GM23338 (cell line): ENCODE data around the gene LYVE1. TPM values are rescaled to one million over a fixed set of nuclear protein-coding genes. Genes with fewer than 3 reads are reported as not detected.

Experiments used
- ATAC-seq: fragments of 200-7000 bp; cut with Tn5 transposase; 3 replicates; pipeline ENCODE4 v1.9.1; 2020
- DNase-seq: peaks from one replicate; pipeline ENCODE4 v3.0.0-alpha.2; 2015; ENCODE audit warnings: low spot score
- H2AFZ ChIP-seq: fragments of 200-600 bp; sonication (generic); 2 replicates; pipeline ENCODE4 v1.8.0; 2016; ENCODE audit warnings: antibody characterized with exemption, mild to moderate bottlenecking, moderate library complexity
- H3F3A ChIP-seq: fragments of 200-600 bp; sonication (generic); replicated peaks from 2 replicates; pipeline ENCODE4 v1.8.0; 2017; ENCODE audit warnings: antibody characterized with exemption, mixed run types, low read depth
- H3K27ac ChIP-seq: fragments of 200-600 bp; sonication (generic); 2 replicates; pipeline ENCODE4 v1.6.1; 2016; ENCODE audit warnings: low read depth
- H3K27me3 ChIP-seq: fragments of 200-600 bp; sonication (generic); 2 replicates; pipeline ENCODE4 v1.8.0; 2016; ENCODE audit warnings: mild to moderate bottlenecking, mixed run types, moderate library complexity; ENCODE audit not compliant: insufficient read depth
- H3K36me3 ChIP-seq: fragments of 200-600 bp; sonication (generic); 2 replicates; pipeline ENCODE4 v1.8.0; 2016; ENCODE audit warnings: mild to moderate bottlenecking; ENCODE audit not compliant: insufficient read depth
- H3K4me1 ChIP-seq: fragments of 200-600 bp; sonication (generic); 2 replicates; pipeline ENCODE4 v1.8.0; 2016; ENCODE audit warnings: mild to moderate bottlenecking, moderate library complexity; ENCODE audit not compliant: insufficient read depth
- H3K4me2 ChIP-seq: fragments of 200-600 bp; sonication (generic); 2 replicates; pipeline ENCODE4 v1.7.1; 2017; ENCODE audit warnings: mixed run types
- H3K4me3 ChIP-seq: fragments of 200-600 bp; sonication (generic); 2 replicates; pipeline ENCODE4 v1.6.1; 2016; ENCODE audit warnings: mixed run types
- H3K79me2 ChIP-seq: fragments of 200-600 bp; sonication (generic); replicated peaks from 2 replicates; pipeline ENCODE4 v1.8.0; 2017; ENCODE audit warnings: mild to moderate bottlenecking; ENCODE audit not compliant: insufficient read depth
- H3K9me2 ChIP-seq: fragments of 200-600 bp; sonication (generic); 2 replicates; pipeline ENCODE4 v1.8.0; 2017; ENCODE audit not compliant: insufficient read depth
- H4K20me1 ChIP-seq: fragments of 200-600 bp; sonication (generic); replicated peaks from 2 replicates; pipeline ENCODE4 v1.8.0; 2017; ENCODE audit warnings: mild to moderate bottlenecking; ENCODE audit not compliant: insufficient read depth
- H3K27ac Mint-ChIP-seq: 2 replicates; pipeline ENCODE4 v1.8.0; 2020; ENCODE audit warnings: inconsistent platforms, mild to moderate bottlenecking, moderate library complexity, mixed read lengths
- H3K27me3 Mint-ChIP-seq: 3 replicates; pipeline ENCODE4 v1.8.0; 2022; ENCODE audit warnings: low read depth, mild to moderate bottlenecking, moderate library complexity, mixed read lengths, inconsistent platforms; ENCODE audit not compliant: insufficient read depth, poor library complexity
- H3K36me3 Mint-ChIP-seq: 3 replicates; pipeline ENCODE4 v1.8.0; 2021; ENCODE audit warnings: low read depth, mild to moderate bottlenecking, inconsistent platforms, moderate library complexity, mixed read lengths
- H3K4me1 Mint-ChIP-seq: 3 replicates; pipeline ENCODE4 v1.8.0; 2020; ENCODE audit warnings: mild to moderate bottlenecking, inconsistent platforms, mixed read lengths
- H3K4me3 Mint-ChIP-seq: 3 replicates; pipeline ENCODE4 v1.8.0; 2021; ENCODE audit warnings: moderate library complexity, mild to moderate bottlenecking, inconsistent platforms, mixed read lengths
- H3K9me3 Mint-ChIP-seq: 3 replicates; pipeline ENCODE4 v1.8.0; 2020; ENCODE audit warnings: moderate library complexity, mild to moderate bottlenecking, inconsistent platforms, mixed read lengths
- EZH2 ChIP-seq: fragments of 200-600 bp; sonication (generic); IDR thresholded peaks from one replicate; pipeline ENCODE4 v1.8.0; 2017; ENCODE audit warnings: antibody characterized with exemption, mild to moderate bottlenecking, low read depth; ENCODE audit not compliant: unreplicated experiment
- EZH2phosphoT487 ChIP-seq: fragments of 200-600 bp; sonication (generic); IDR thresholded peaks from one replicate; pipeline ENCODE4 v1.8.1; 2018; ENCODE audit warnings: antibody characterized with exemption; ENCODE audit not compliant: unreplicated experiment
- JUNB ChIP-seq: IDR thresholded peaks from one replicate; pipeline ENCODE4 v1.6.1; 2016; ENCODE audit warnings: antibody characterized with exemption; ENCODE audit not compliant: unreplicated experiment
- NANOG ChIP-seq: IDR thresholded peaks from 2 replicates; pipeline ENCODE4 v1.6.1; 2016; ENCODE audit warnings: antibody characterized with exemption, borderline replicate concordance
- POLR2AphosphoS5 ChIP-seq: IDR thresholded peaks from 2 replicates; pipeline ENCODE4 v1.6.1; 2016; ENCODE audit warnings: antibody characterized with exemption, low read depth
- STAT1 ChIP-seq: IDR thresholded peaks from one replicate; pipeline ENCODE4 v1.6.1; 2016; ENCODE audit warnings: antibody characterized with exemption; ENCODE audit not compliant: unreplicated experiment
- ZNF114 ChIP-seq: fragments of 250-450 bp; sonication (Bioruptor Pico); IDR thresholded peaks from 2 replicates; pipeline ENCODE4 v1.5.0; 2020; ENCODE audit warnings: mild to moderate bottlenecking, moderate library complexity
- ZNF331 ChIP-seq: fragments of 250-450 bp; sonication (Bioruptor Pico); IDR thresholded peaks from 2 replicates; pipeline ENCODE4 v1.5.0; 2020; ENCODE audit warnings: low read depth, mild to moderate bottlenecking, moderate library complexity
- polyA plus RNA-seq: library from polyadenylated mRNA; unstranded; fragments of >200 nt; fragmentation: Nextera tagmentation; extraction: Ambion mirVana; gene quantifications from 2 replicates; pipeline ENCODE4 v1.2.1, GENCODE V29; 2016
- total RNA-seq: library from RNA; depleted of rRNA; stranded (reverse); fragments of >200 nt; shearing (Covaris generic); gene quantifications from 2 replicates; pipeline ENCODE4 v1.2.3, GENCODE V29; 2014
- TF ChIP-seq, protein P1 (sequence below), 2 experiments: fragments of 200-600 bp in 1 of 2; sonication (generic) in 1 of 2; conservative IDR thresholded peaks; 2 replicates each; pipeline versions ENCODE4 v1.5.1 to v1.6.1; 2016 to 2017; ENCODE audit warnings: antibody characterized with exemption in 2 of 2, low read depth in 2 of 2, mild to moderate bottlenecking in 2 of 2, moderate library complexity in 1 of 2
- TF ChIP-seq, protein P2 (sequence below): IDR thresholded peaks from 2 replicates; pipeline ENCODE4 v1.6.1; 2016; ENCODE audit warnings: antibody characterized with exemption
- TF ChIP-seq, protein P3 (sequence below): fragments of 250-450 bp; sonication (Bioruptor Pico); IDR thresholded peaks from 2 replicates; pipeline ENCODE4 v1.5.0; 2020; ENCODE audit warnings: mild to moderate bottlenecking, moderate library complexity

Gene LYVE1
- total and polyA plus RNA-seq, 2 experiments from 2014 or later = 0.94 TPM; not detected in 1

DNA sequence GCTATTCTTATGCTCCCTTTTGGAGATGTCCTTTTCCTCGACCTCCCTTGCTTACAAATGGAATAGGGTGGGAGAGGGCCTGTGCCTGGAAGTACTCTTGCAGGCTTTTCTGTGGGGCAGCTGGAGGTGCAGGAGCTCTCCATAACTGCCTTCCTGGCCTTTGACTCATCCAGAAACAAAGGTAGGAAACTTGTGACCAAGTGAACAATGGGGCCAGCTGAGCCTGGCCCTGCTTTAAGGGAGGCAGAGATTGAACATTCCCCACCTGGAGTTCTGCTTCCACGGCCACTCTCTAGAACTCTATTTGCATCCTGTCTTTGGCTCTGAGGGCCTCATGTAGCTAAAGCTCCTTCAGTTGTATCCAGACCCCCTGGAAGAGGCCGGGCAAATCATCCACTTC, 5.1 kb upstream of the LYVE1 start (continued):
- TF ChIP-seq, protein P1, sequence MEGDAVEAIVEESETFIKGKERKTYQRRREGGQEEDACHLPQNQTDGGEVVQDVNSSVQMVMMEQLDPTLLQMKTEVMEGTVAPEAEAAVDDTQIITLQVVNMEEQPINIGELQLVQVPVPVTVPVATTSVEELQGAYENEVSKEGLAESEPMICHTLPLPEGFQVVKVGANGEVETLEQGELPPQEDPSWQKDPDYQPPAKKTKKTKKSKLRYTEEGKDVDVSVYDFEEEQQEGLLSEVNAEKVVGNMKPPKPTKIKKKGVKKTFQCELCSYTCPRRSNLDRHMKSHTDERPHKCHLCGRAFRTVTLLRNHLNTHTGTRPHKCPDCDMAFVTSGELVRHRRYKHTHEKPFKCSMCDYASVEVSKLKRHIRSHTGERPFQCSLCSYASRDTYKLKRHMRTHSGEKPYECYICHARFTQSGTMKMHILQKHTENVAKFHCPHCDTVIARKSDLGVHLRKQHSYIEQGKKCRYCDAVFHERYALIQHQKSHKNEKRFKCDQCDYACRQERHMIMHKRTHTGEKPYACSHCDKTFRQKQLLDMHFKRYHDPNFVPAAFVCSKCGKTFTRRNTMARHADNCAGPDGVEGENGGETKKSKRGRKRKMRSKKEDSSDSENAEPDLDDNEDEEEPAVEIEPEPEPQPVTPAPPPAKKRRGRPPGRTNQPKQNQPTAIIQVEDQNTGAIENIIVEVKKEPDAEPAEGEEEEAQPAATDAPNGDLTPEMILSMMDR (conservative IDR thresholded peaks at IDR 0.05; ENCODE audit: low read depth in 2 of 2) = no peak

DNA sequence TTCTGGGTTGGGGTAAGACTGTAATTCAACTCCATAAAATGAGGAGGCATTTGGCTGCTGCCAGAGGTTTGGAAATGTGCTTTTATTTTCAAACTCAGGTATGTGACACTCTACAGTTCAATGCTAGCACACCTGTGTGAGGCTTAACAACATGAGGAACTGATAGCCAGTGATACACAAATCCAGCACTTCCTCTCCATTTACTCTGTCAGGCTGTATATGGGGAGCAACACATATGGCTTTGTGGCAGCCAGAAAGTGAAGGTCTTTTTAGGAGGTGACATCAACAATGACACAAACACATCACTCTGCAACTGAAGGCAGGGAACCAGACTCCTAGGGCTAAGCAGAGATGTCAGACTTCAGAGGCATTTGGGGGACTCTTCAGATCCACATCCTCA, 4.6 kb upstream of the LYVE1 start:
- Histone ChIP-seq H2AFZ (no peak overlapping the region), H3K4me3 (no peak overlapping the region), H3K36me3 (no peaks in the 10 kb centered on the region), H3K27ac (no peak overlapping the region), H3K9me2 (peaks cover 11% of the 10 kb centered on the region; the same call in 1 of the 2 replicates), H3K4me1 (peaks cover 19% of the 10 kb centered on the region), H3K27me3 (no peaks in the 10 kb centered on the region), H3K4me2 (no peak overlapping the region), H4K20me1 (no peaks in the 10 kb centered on the region), H3K79me2 (no peaks in the 10 kb centered on the region), H3F3A (no peaks in the 10 kb centered on the region)
- no peak for TF ChIP-seq EZH2
- ATAC-seq (no peak), DNase-seq (no peak)
- no peaks in the 10 kb centered on the region for H3K9me3 Mint-ChIP-seq
- peaks cover 15% of the 10 kb centered on the region for H3K4me1 Mint-ChIP-seq
- H3K27me3 Mint-ChIP-seq = peaks cover 3% of the 10 kb centered on the region
- no peak overlapping the region for H3K4me3 Mint-ChIP-seq
- no peak overlapping the region for H3K27ac Mint-ChIP-seq
- H3K36me3 Mint-ChIP-seq = no peaks in the 10 kb centered on the region

DNA sequence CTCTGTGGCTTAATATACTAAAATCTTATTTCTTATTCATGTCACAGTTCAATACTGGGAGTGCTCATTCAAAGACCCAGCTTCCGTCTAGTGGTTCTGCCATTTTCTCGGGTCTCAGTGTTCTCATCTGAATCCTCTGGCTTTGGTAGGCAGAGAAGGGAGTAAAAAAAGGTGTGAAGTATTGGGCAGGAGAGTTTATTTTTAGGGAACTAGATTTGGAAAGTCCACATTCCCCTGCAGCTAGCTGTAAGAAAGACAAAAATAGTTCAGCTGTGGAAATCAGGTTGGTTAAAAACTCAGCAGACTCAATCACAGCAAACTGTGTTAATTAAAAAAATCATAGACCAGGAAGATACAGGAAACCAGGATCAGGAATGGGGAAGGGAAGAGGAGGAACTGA, 4.1 kb upstream of the LYVE1 start:
- no peak overlapping the region for H3K27ac Mint-ChIP-seq
- peaks cover 19% of the 10 kb centered on the region for H3K4me1 ChIP-seq
- H3K36me3 ChIP-seq = no peaks in the 10 kb centered on the region
- H4K20me1 ChIP-seq = no peaks in the 10 kb centered on the region
- ATAC-seq (no peak), DNase-seq (no peak)
- H3K79me2 ChIP-seq = no peaks in the 10 kb centered on the region
- no peak overlapping the region for H3K4me2 ChIP-seq
- H3K36me3 Mint-ChIP-seq = no peaks in the 10 kb centered on the region
- H3K27me3 Mint-ChIP-seq = peaks cover 3% of the 10 kb centered on the region
- H3F3A ChIP-seq = no peaks in the 10 kb centered on the region
- no peaks in the 10 kb centered on the region for H3K9me3 Mint-ChIP-seq
- no peak overlapping the region for H3K27ac ChIP-seq
- no peaks in the 10 kb centered on the region for H3K27me3 ChIP-seq
- H3K4me1 Mint-ChIP-seq = peaks cover 15% of the 10 kb centered on the region
- H2AFZ ChIP-seq = no peak overlapping the region
- peaks cover 14% of the 10 kb centered on the region for H3K9me2 ChIP-seq
- H3K4me3 Mint-ChIP-seq = no peak overlapping the region
- H3K4me3 ChIP-seq = no peak overlapping the region
- TF ChIP-seq, protein P2, sequence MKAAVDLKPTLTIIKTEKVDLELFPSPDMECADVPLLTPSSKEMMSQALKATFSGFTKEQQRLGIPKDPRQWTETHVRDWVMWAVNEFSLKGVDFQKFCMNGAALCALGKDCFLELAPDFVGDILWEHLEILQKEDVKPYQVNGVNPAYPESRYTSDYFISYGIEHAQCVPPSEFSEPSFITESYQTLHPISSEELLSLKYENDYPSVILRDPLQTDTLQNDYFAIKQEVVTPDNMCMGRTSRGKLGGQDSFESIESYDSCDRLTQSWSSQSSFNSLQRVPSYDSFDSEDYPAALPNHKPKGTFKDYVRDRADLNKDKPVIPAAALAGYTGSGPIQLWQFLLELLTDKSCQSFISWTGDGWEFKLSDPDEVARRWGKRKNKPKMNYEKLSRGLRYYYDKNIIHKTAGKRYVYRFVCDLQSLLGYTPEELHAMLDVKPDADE = no peak
- TF ChIP-seq JUNB (no peak), ZNF114 (CRISPR knock-in tag) (no peak), STAT1 (no peak), EZH2phosphoT487 (no peak), NANOG (no peak), EZH2 (no peak), POLR2AphosphoS5 (no peak), ZNF331 (CRISPR knock-in tag) (no peak)
- TF ChIP-seq, protein P3, sequence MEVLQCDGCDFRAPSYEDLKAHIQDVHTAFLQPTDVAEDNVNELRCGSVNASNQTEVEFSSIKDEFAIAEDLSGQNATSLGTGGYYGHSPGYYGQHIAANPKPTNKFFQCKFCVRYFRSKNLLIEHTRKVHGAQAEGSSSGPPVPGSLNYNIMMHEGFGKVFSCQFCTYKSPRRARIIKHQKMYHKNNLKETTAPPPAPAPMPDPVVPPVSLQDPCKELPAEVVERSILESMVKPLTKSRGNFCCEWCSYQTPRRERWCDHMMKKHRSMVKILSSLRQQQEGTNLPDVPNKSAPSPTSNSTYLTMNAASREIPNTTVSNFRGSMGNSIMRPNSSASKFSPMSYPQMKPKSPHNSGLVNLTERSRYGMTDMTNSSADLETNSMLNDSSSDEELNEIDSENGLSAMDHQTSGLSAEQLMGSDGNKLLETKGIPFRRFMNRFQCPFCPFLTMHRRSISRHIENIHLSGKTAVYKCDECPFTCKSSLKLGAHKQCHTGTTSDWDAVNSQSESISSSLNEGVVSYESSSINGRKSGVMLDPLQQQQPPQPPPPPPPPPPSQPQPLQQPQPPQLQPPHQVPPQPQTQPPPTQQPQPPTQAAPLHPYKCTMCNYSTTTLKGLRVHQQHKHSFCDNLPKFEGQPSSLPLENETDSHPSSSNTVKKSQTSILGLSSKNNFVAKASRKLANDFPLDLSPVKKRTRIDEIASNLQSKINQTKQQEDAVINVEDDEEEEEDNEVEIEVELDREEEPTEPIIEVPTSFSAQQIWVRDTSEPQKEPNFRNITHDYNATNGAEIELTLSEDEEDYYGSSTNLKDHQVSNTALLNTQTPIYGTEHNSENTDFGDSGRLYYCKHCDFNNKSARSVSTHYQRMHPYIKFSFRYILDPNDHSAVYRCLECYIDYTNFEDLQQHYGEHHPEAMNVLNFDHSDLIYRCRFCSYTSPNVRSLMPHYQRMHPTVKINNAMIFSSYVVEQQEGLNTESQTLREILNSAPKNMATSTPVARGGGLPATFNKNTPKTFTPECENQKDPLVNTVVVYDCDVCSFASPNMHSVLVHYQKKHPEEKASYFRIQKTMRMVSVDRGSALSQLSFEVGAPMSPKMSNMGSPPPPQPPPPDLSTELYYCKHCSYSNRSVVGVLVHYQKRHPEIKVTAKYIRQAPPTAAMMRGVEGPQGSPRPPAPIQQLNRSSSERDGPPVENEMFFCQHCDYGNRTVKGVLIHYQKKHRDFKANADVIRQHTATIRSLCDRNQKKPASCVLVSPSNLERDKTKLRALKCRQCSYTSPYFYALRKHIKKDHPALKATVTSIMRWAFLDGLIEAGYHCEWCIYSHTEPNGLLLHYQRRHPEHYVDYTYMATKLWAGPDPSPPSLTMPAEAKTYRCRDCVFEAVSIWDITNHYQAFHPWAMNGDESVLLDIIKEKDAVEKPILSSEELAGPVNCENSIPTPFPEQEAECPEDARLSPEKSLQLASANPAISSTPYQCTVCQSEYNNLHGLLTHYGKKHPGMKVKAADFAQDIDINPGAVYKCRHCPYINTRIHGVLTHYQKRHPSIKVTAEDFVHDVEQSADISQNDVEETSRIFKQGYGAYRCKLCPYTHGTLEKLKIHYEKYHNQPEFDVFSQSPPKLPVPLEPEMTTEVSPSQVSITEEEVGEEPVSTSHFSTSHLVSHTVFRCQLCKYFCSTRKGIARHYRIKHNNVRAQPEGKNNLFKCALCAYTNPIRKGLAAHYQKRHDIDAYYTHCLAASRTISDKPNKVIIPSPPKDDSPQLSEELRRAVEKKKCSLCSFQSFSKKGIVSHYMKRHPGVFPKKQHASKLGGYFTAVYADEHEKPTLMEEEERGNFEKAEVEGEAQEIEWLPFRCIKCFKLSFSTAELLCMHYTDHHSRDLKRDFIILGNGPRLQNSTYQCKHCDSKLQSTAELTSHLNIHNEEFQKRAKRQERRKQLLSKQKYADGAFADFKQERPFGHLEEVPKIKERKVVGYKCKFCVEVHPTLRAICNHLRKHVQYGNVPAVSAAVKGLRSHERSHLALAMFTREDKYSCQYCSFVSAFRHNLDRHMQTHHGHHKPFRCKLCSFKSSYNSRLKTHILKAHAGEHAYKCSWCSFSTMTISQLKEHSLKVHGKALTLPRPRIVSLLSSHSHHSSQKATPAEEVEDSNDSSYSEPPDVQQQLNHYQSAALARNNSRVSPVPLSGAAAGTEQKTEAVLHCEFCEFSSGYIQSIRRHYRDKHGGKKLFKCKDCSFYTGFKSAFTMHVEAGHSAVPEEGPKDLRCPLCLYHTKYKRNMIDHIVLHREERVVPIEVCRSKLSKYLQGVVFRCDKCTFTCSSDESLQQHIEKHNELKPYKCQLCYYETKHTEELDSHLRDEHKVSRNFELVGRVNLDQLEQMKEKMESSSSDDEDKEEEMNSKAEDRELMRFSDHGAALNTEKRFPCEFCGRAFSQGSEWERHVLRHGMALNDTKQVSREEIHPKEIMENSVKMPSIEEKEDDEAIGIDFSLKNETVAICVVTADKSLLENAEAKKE (CRISPR knock-in tag) = no peak
